ENCODE data around the gene MINDY4.

MINDY4 gene

GRCh38 chr7:30855936-30856335, 84.7 kb downstream of the MINDY4 start:
- Histone ChIP-seq H3K9me3 (ENCODE audit: control insufficient read depth, insufficient read depth, low read length) (no peaks in the 10 kb centered on the region), H3K4me1 (ENCODE audit: control insufficient read depth, insufficient read depth, low read length) (no peaks in the 10 kb centered on the region)
- WGBS (ENCODE audit: insufficient coverage, insufficient read length) = no CpG with 5 or more reads among the region's 3 CpGs

GRCh38 chr7:30858576-30858975, 87.4 kb downstream of the MINDY4 start:
- H3K4me3 ChIP-seq (ENCODE audit: low read length) = no peak overlapping the region
- no peak for DNase-seq (ENCODE audit: low read depth, low spot score)
- H3K36me3 ChIP-seq (ENCODE audit: control insufficient read depth, insufficient read depth, low read length) = no peaks in the 10 kb centered on the region
- H3K27me3 ChIP-seq (ENCODE audit: control insufficient read depth, insufficient read depth, low read length) = no peaks in the 10 kb centered on the region
- H3K4me1 ChIP-seq (ENCODE audit: control insufficient read depth, insufficient read depth, low read length) = no peaks in the 10 kb centered on the region
- WGBS (ENCODE audit: insufficient coverage, insufficient read length) = no CpG with 5 or more reads among the region's 2 CpGs
- no peak overlapping the region for H3K27ac ChIP-seq (ENCODE audit: low read length)
- no peaks in the 10 kb centered on the region for H3K9me3 ChIP-seq (ENCODE audit: control insufficient read depth, insufficient read depth, low read length)

More at GRCh38 chr7:30855936-30856335, 84.7 kb downstream of the MINDY4 start:
- Histone ChIP-seq H3K4me3 (ENCODE audit: low read length) (no peak overlapping the region), H3K27me3 (ENCODE audit: control insufficient read depth, insufficient read depth, low read length) (no peaks in the 10 kb centered on the region), H3K27ac (ENCODE audit: low read length) (no peak overlapping the region), H3K36me3 (ENCODE audit: control insufficient read depth, insufficient read depth, low read length) (no peaks in the 10 kb centered on the region)
- DNase-seq (ENCODE audit: low read depth, low spot score) = no peak

- H3K27ac ChIP-seq (ENCODE audit: low read length) = no peak overlapping the region
- no peaks in the 10 kb centered on the region for H3K9me3 ChIP-seq (ENCODE audit: control insufficient read depth, insufficient read depth, low read length)
- DNase-seq (ENCODE audit: low read depth, low spot score) = no peak
- no peaks in the 10 kb centered on the region for H3K4me1 ChIP-seq (ENCODE audit: control insufficient read depth, insufficient read depth, low read length)
- WGBS (ENCODE audit: insufficient coverage, insufficient read length) = no CpG with 5 or more reads among the region's 10 CpGs
- no peak overlapping the region for H3K4me3 ChIP-seq (ENCODE audit: low read length)
- H3K27me3 ChIP-seq (ENCODE audit: control insufficient read depth, insufficient read depth, low read length) = no peaks in the 10 kb centered on the region
- no peaks in the 10 kb centered on the region for H3K36me3 ChIP-seq (ENCODE audit: control insufficient read depth, insufficient read depth, low read length)
Measured at GRCh38 chr7:30859202-30859939, 88.2 kb downstream of the MINDY4 start.

- no CpG with 5 or more reads among the region's 13 CpGs for WGBS (ENCODE audit: insufficient coverage, insufficient read length)
- Histone ChIP-seq H3K4me3 (ENCODE audit: low read length) (no peak overlapping the region), H3K27me3 (ENCODE audit: control insufficient read depth, insufficient read depth, low read length) (no peaks in the 10 kb centered on the region), H3K9me3 (ENCODE audit: control insufficient read depth, insufficient read depth, low read length) (no peaks in the 10 kb centered on the region), H3K36me3 (ENCODE audit: control insufficient read depth, insufficient read depth, low read length) (no peaks in the 10 kb centered on the region), H3K4me1 (ENCODE audit: control insufficient read depth, insufficient read depth, low read length) (no peaks in the 10 kb centered on the region), H3K27ac (ENCODE audit: low read length) (no peak overlapping the region)
- no peak for DNase-seq (ENCODE audit: low read depth, low spot score)
Measured at GRCh38 chr7:30859940-30860496, 88.8 kb downstream of the MINDY4 start.

GRCh38 chr7:30861612-30862011, 90.4 kb downstream of the MINDY4 start:
- DNase-seq (ENCODE audit: low read depth, low spot score) = no peak
- WGBS (ENCODE audit: insufficient coverage, insufficient read length) = no CpG with 5 or more reads among the region's 7 CpGs
- no peak overlapping the region for H3K27ac ChIP-seq (ENCODE audit: low read length)
- no peaks in the 10 kb centered on the region for H3K36me3 ChIP-seq (ENCODE audit: control insufficient read depth, insufficient read depth, low read length)
- H3K27me3 ChIP-seq (ENCODE audit: control insufficient read depth, insufficient read depth, low read length) = no peaks in the 10 kb centered on the region
- H3K4me1 ChIP-seq (ENCODE audit: control insufficient read depth, insufficient read depth, low read length) = no peaks in the 10 kb centered on the region
- no peak overlapping the region for H3K4me3 ChIP-seq (ENCODE audit: low read length)
- H3K9me3 ChIP-seq (ENCODE audit: control insufficient read depth, insufficient read depth, low read length) = no peaks in the 10 kb centered on the region

GRCh38 chr7:30862995-30863705, 91.9 kb downstream of the MINDY4 start:
- Histone ChIP-seq H3K27me3 (ENCODE audit: control insufficient read depth, insufficient read depth, low read length) (no peaks in the 10 kb centered on the region), H3K9me3 (ENCODE audit: control insufficient read depth, insufficient read depth, low read length) (no peaks in the 10 kb centered on the region), H3K4me1 (ENCODE audit: control insufficient read depth, insufficient read depth, low read length) (no peaks in the 10 kb centered on the region), H3K27ac (ENCODE audit: low read length) (no peak overlapping the region), H3K36me3 (ENCODE audit: control insufficient read depth, insufficient read depth, low read length) (no peaks in the 10 kb centered on the region), H3K4me3 (ENCODE audit: low read length) (no peak overlapping the region)
- 100% methylated on average over 3 of the region's 9 CpGs for WGBS (ENCODE audit: insufficient coverage, insufficient read length)
- DNase-seq (ENCODE audit: low read depth, low spot score) = no peak

- no CpG with 5 or more reads among the region's 4 CpGs for WGBS (ENCODE audit: insufficient coverage, insufficient read length)
- H3K36me3 ChIP-seq (ENCODE audit: control insufficient read depth, insufficient read depth, low read length) = no peaks in the 10 kb centered on the region
- no peak overlapping the region for H3K27ac ChIP-seq (ENCODE audit: low read length)
- no peaks in the 10 kb centered on the region for H3K4me1 ChIP-seq (ENCODE audit: control insufficient read depth, insufficient read depth, low read length)
- no peaks in the 10 kb centered on the region for H3K9me3 ChIP-seq (ENCODE audit: control insufficient read depth, insufficient read depth, low read length)
- no peak overlapping the region for H3K4me3 ChIP-seq (ENCODE audit: low read length)
- DNase-seq (ENCODE audit: low read depth, low spot score) = no peak
- no peaks in the 10 kb centered on the region for H3K27me3 ChIP-seq (ENCODE audit: control insufficient read depth, insufficient read depth, low read length)
Measured at GRCh38 chr7:30863706-30864035, 92.5 kb downstream of the MINDY4 start.

GRCh38 chr7:30864101-30864500, 92.9 kb downstream of the MINDY4 start:
- Histone ChIP-seq H3K9me3 (ENCODE audit: control insufficient read depth, insufficient read depth, low read length) (no peaks in the 10 kb centered on the region), H3K4me3 (ENCODE audit: low read length) (no peak overlapping the region), H3K36me3 (ENCODE audit: control insufficient read depth, insufficient read depth, low read length) (no peaks in the 10 kb centered on the region), H3K4me1 (ENCODE audit: control insufficient read depth, insufficient read depth, low read length) (no peaks in the 10 kb centered on the region), H3K27ac (ENCODE audit: low read length) (no peak overlapping the region), H3K27me3 (ENCODE audit: control insufficient read depth, insufficient read depth, low read length) (no peaks in the 10 kb centered on the region)
- no CpG with 5 or more reads among the region's 3 CpGs for WGBS (ENCODE audit: insufficient coverage, insufficient read length)
- no peak for DNase-seq (ENCODE audit: low read depth, low spot score)

GRCh38 chr7:30865076-30865475, 93.9 kb downstream of the MINDY4 start:
- H3K4me1 ChIP-seq (ENCODE audit: control insufficient read depth, insufficient read depth, low read length) = no peaks in the 10 kb centered on the region
- no CpG with 5 or more reads among the region's 4 CpGs for WGBS (ENCODE audit: insufficient coverage, insufficient read length)
- no peak overlapping the region for H3K27ac ChIP-seq (ENCODE audit: low read length)
- no peak overlapping the region for H3K4me3 ChIP-seq (ENCODE audit: low read length)
- H3K36me3 ChIP-seq (ENCODE audit: control insufficient read depth, insufficient read depth, low read length) = no peaks in the 10 kb centered on the region
- no peaks in the 10 kb centered on the region for H3K9me3 ChIP-seq (ENCODE audit: control insufficient read depth, insufficient read depth, low read length)
- H3K27me3 ChIP-seq (ENCODE audit: control insufficient read depth, insufficient read depth, low read length) = no peaks in the 10 kb centered on the region
- DNase-seq (ENCODE audit: low read depth, low spot score) = no peak

GRCh38 chr7:30865821-30866220, 94.6 kb downstream of the MINDY4 start:
- H3K27ac ChIP-seq (ENCODE audit: low read length) = no peak overlapping the region
- no peak for DNase-seq (ENCODE audit: low read depth, low spot score)
- H3K36me3 ChIP-seq (ENCODE audit: control insufficient read depth, insufficient read depth, low read length) = no peaks in the 10 kb centered on the region
- H3K27me3 ChIP-seq (ENCODE audit: control insufficient read depth, insufficient read depth, low read length) = no peaks in the 10 kb centered on the region
- H3K4me3 ChIP-seq (ENCODE audit: low read length) = no peak overlapping the region
- H3K4me1 ChIP-seq (ENCODE audit: control insufficient read depth, insufficient read depth, low read length) = 0 out of 2 replicates have a peak, but pooled peaks cover under 1% of the 10 kb centered on the region
- WGBS (ENCODE audit: insufficient coverage, insufficient read length) = no CpG with 5 or more reads among the region's 4 CpGs
- no peaks in the 10 kb centered on the region for H3K9me3 ChIP-seq (ENCODE audit: control insufficient read depth, insufficient read depth, low read length)

Measured in iPS DF 6.9 (cell line).